GM19438 (cell line): ENCODE measurements around the gene KLK3.

Experiments used
- ATAC-seq: cut with Tn5 transposase; IDR thresholded peaks from one replicate; pipeline ENCODE4 v1.9.1; 2021; ENCODE audit warnings: low read depth; ENCODE audit not compliant: unreplicated experiment

Gene KLK3

GRCh38 chr19:50896591-50897190 lies 42.0 kb downstream of the KLK3 start:
- peak; percentile 85 for ATAC-seq

GRCh38 chr19:50897191-50897607 lies 42.5 kb downstream of the KLK3 start:
- peak; percentile 17 for ATAC-seq

GRCh38 chr19:50897612-50898011 lies 42.9 kb downstream of the KLK3 start:
- ATAC-seq: no peak

DNA sequence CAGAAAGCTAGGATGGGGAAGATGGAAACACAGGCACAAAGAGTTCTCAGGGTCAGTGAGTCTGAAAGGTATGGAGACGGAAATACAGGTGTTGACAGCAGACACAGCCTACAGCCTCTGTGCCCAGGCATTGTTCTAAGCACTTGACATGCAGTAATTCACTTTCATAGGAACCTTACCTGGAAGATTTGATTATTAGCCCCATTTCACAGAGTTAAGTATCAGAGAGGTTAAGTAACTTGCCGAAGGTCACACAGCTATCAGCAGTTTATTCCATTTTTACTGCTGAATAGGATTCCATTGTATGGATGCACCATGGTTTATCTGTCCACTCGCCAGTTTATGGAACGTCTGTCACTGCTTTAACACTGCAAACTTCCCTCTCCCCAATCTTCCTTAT lies 43.3 kb downstream of the KLK3 start:
- ATAC-seq: no peak

DNA sequence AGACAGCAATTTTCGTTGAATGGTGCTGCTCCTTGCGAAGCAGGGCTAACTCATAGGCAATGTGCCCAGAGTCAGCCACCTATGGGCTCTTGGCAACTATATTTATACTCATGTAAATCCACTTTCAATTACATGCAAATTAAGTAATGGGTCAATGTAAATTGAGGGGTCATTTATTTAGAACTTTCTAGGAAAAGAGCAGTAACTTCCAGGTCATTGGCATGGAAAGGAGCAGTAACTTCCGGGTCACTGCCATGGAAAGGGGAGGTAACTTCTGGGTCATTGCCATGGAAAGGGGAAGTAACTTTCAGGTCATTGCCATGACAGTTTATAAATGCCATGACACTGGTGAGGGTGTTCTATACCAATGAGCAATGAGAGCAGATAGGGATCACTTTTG lies 44.9 kb downstream of the KLK3 start:
- ATAC-seq: no peak

GRCh38 chr19:50902640-50903039 lies 47.9 kb downstream of the KLK3 start:
- ATAC-seq: no peak

GRCh38 chr19:50906217-50906616 lies 51.5 kb downstream of the KLK3 start:
- no peak for ATAC-seq

DNA sequence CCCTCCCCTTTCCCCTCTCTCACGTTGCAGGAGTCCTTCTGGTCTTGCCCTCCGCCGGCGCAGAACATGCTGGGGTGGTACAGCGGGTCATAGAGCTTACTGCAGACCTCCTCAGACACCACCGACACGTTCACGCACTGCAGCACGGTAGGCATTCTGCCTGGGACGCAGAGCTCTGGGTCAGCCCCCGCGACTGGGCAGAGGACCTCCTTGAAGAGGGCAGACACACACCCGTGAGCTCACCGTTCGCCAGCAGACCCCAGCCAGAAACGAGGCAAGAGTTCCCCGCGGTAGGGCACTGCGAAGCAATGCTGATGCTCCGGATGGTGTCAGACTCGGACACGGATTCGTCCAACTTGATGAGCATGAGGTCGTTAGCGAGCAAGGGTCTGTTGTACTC lies 53.6 kb downstream of the KLK3 start:
- ATAC-seq: no peak

GRCh38 chr19:50909240-50910070 lies 54.7 kb downstream of the KLK3 start:
- ATAC-seq: peak; percentile 60
